Brain microvascular endothelial cell (primary cell): ENCODE results near the gene KRTAP2-3.

Source experiments
- DNase-seq: peaks from one replicate; pipeline ENCODE4 v3.0.0-alpha.2; 2020
- H3K27ac ChIP-seq: fragments of 250-450 bp; sonication (Bioruptor Pico); 2 replicates; pipeline ENCODE4 v1.5.1; 2020; ENCODE audit warnings: mild to moderate bottlenecking, moderate library complexity
- H3K27me3 ChIP-seq: fragments of 250-450 bp; sonication (Bioruptor Pico); replicated peaks from 2 replicates; pipeline ENCODE4 v1.5.1; 2020; ENCODE audit warnings: mild to moderate bottlenecking
- H3K36me3 ChIP-seq: fragments of 250-450 bp; sonication (Bioruptor Pico); replicated peaks from 2 replicates; pipeline ENCODE4 v1.5.1; 2020; ENCODE audit warnings: mild to moderate bottlenecking
- H3K4me3 ChIP-seq: 2 replicates; pipeline ENCODE4 v1.5.1; 2011; ENCODE audit warnings: low read depth, mild to moderate bottlenecking, control low read depth, low read length, moderate library complexity
- in situ Hi-C: cut with HindIII; loops from 2 replicates; pipeline ENCODE4 v1.10.0; 2017; ENCODE audit warnings: low sequenced_read_pairs, low pct_ligation_motif_present
- TF ChIP-seq, protein P1 (sequence below): IDR thresholded peaks from 2 replicates; pipeline ENCODE4 v1.5.1; 2011; ENCODE audit warnings: low read depth, mild to moderate bottlenecking, moderate library complexity, low read length, control low read depth, inconsistent platforms; ENCODE audit errors: missing control alignments

KRTAP2-3 gene

DNA sequence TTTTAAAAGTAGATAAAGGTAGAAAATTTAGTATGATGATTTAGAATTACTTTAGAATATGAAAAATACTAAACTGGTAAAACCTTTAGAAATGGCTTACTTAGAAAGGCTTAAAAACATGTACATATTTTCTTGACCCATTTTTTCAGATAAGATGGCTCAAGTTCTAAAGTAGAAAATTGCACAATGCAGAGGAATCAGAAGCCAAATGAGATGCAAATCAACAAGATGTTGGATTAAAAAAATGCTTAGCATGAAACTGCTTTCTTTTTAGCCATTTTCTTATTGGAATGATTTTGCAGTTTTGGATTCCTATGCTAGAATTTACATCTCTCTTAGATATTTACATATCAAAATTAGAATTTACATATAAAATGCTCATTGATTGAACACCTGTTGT is 49.5 kb downstream of the KRTAP2-3 start:
- H3K36me3 ChIP-seq: no peaks in the 10 kb centered on the region
- H3K27ac ChIP-seq: no peak overlapping the region
- TF ChIP-seq, protein P1, sequence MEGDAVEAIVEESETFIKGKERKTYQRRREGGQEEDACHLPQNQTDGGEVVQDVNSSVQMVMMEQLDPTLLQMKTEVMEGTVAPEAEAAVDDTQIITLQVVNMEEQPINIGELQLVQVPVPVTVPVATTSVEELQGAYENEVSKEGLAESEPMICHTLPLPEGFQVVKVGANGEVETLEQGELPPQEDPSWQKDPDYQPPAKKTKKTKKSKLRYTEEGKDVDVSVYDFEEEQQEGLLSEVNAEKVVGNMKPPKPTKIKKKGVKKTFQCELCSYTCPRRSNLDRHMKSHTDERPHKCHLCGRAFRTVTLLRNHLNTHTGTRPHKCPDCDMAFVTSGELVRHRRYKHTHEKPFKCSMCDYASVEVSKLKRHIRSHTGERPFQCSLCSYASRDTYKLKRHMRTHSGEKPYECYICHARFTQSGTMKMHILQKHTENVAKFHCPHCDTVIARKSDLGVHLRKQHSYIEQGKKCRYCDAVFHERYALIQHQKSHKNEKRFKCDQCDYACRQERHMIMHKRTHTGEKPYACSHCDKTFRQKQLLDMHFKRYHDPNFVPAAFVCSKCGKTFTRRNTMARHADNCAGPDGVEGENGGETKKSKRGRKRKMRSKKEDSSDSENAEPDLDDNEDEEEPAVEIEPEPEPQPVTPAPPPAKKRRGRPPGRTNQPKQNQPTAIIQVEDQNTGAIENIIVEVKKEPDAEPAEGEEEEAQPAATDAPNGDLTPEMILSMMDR: no peak
- in situ Hi-C loops: no loop called here
- H3K4me3 ChIP-seq: no peak overlapping the region
- H3K27me3 ChIP-seq: no peaks in the 10 kb centered on the region
- no peak for DNase-seq

GRCh38 chr17:41009936-41010335 is 50.0 kb downstream of the KRTAP2-3 start:
- Histone ChIP-seq H3K4me3 (no peak overlapping the region), H3K36me3 (no peaks in the 10 kb centered on the region), H3K27me3 (no peaks in the 10 kb centered on the region), H3K27ac (no peak overlapping the region)
- TF ChIP-seq, protein P1: no peak
- no peak for DNase-seq
- in situ Hi-C loops: no loop called here

- Histone ChIP-seq H3K27me3 (no peaks in the 10 kb centered on the region), H3K27ac (no peak overlapping the region), H3K4me3 (no peak overlapping the region), H3K36me3 (no peaks in the 10 kb centered on the region)
- in situ Hi-C loops: no loop called here
- no peak for DNase-seq
- TF ChIP-seq, protein P1: no peak
Observed at GRCh38 chr17:41009301-41009760, 50.6 kb downstream of the KRTAP2-3 start.
